Trophoblast cell (in vitro differentiated cells and primary cell): ENCODE results near the gene SUMO4.
"Not testable (repeated sequence)": the region's sequence is repeated elsewhere in the genome, so short reads cannot be mapped to it uniquely, and the experiment has no call there.

Experiments
- DNase-seq, 2 donors: peaks; one replicate each; pipeline ENCODE4 v3.0.0-alpha.2; 2016
- H2AFZ ChIP-seq: 2 replicates; pipeline ENCODE4 v1.6.1; 2013; ENCODE audit warnings: low read length, moderate library complexity, mild to moderate bottlenecking; ENCODE audit not compliant: insufficient read depth, poor library complexity
- H2AK5ac ChIP-seq: 2 replicates; pipeline ENCODE4 v1.6.1; 2013; ENCODE audit warnings: mild to moderate bottlenecking, low read length
- H2BK120ac ChIP-seq: 2 replicates; pipeline ENCODE4 v1.6.1; 2013; ENCODE audit warnings: low read length, mild to moderate bottlenecking, moderate library complexity; ENCODE audit not compliant: insufficient read depth, poor library complexity
- H2BK12ac ChIP-seq: 2 replicates; pipeline ENCODE4 v1.6.1; 2013; ENCODE audit warnings: mild to moderate bottlenecking, low read length, moderate library complexity
- H2BK5ac ChIP-seq: 2 replicates; pipeline ENCODE4 v1.6.1; 2013; ENCODE audit warnings: low read length, low read depth, moderate library complexity, mild to moderate bottlenecking; ENCODE audit not compliant: poor library complexity
- H3K14ac ChIP-seq: 2 replicates; pipeline ENCODE4 v1.6.1; 2013; ENCODE audit warnings: mild to moderate bottlenecking, low read length
- H3K18ac ChIP-seq: 2 replicates; pipeline ENCODE4 v1.6.1; 2013; ENCODE audit warnings: mild to moderate bottlenecking, low read length
- H3K23ac ChIP-seq: 2 replicates; pipeline ENCODE4 v1.6.1; 2013; ENCODE audit warnings: low read length
- H3K27ac ChIP-seq: 2 replicates; pipeline ENCODE4 v1.5.1; 2013; ENCODE audit warnings: low read depth, mild to moderate bottlenecking, inconsistent platforms, low read length, moderate library complexity
- H3K27me3 ChIP-seq: 2 replicates; pipeline ENCODE4 v1.6.1; 2013; ENCODE audit warnings: inconsistent platforms, mild to moderate bottlenecking, low read length, moderate library complexity; ENCODE audit not compliant: insufficient read depth
- H3K36me3 ChIP-seq, 2 experiments: 1 replicate in 1 of 2; 2 replicates in 1 of 2; pipeline ENCODE4 v1.6.1; 2013; ENCODE audit warnings: low read length in 2 of 2, mild to moderate bottlenecking in 2 of 2, moderate library complexity in 1 of 2; ENCODE audit not compliant: insufficient read depth in 2 of 2, control insufficient read depth in 1 of 2
- H3K4ac ChIP-seq: 2 replicates; pipeline ENCODE4 v1.6.1; 2013; ENCODE audit warnings: low read depth, mild to moderate bottlenecking, low read length, moderate library complexity
- H3K4me1 ChIP-seq, 2 experiments: 1 replicate in 1 of 2; 2 replicates in 1 of 2; pipeline ENCODE4 v1.6.1; 2013; ENCODE audit warnings: low read length in 2 of 2, mild to moderate bottlenecking in 2 of 2, moderate library complexity in 1 of 2; ENCODE audit not compliant: insufficient read depth in 2 of 2, control insufficient read depth in 1 of 2
- H3K4me2 ChIP-seq: 2 replicates; pipeline ENCODE4 v1.6.1; 2013; ENCODE audit warnings: inconsistent platforms, mild to moderate bottlenecking, low read length, moderate library complexity
- H3K4me3 ChIP-seq: 2 replicates; pipeline ENCODE4 v1.5.1; 2013; ENCODE audit warnings: mild to moderate bottlenecking, low read depth, low read length, inconsistent platforms
- H3K79me1 ChIP-seq: one replicate; pipeline ENCODE4 v1.6.1; 2013; ENCODE audit warnings: low read length
- H3K79me2 ChIP-seq: 2 replicates; pipeline ENCODE4 v1.6.1; 2013; ENCODE audit warnings: low read length, mild to moderate bottlenecking; ENCODE audit not compliant: control insufficient read depth, insufficient read depth, poor library complexity
- H3K9ac ChIP-seq: 2 replicates; pipeline ENCODE4 v1.6.1; 2013; ENCODE audit warnings: mild to moderate bottlenecking, low read length
- H3K9me3 ChIP-seq: 2 replicates; pipeline ENCODE4 v1.6.1; 2013; ENCODE audit warnings: low read depth, mild to moderate bottlenecking, control low read depth, inconsistent platforms, low read length; ENCODE audit not compliant: insufficient read depth
- H4K12ac ChIP-seq: 2 replicates; pipeline ENCODE4 v1.6.1; 2013; ENCODE audit warnings: low read depth, mild to moderate bottlenecking, low read length, moderate library complexity
- H4K8ac ChIP-seq: 2 replicates; pipeline ENCODE4 v1.6.1; 2013; ENCODE audit warnings: low read depth, mild to moderate bottlenecking, low read length, moderate library complexity
- H4K91ac ChIP-seq: one replicate; pipeline ENCODE4 v1.6.1; 2013; ENCODE audit warnings: low read depth, mild to moderate bottlenecking, low read length, moderate library complexity
- WGBS: extraction: QIAGEN DNeasy Blood & Tissue Kit; methylation state at CpG from one replicate; pipeline ENCODE4 v1.1.7; 2013; ENCODE audit warnings: missing lambda C conversion rate; ENCODE audit not compliant: insufficient read length, insufficient coverage; ENCODE audit errors: extremely low coverage; 5-methylcytosine and 5-hydroxymethylcytosine counted together

Gene SUMO4

DNA sequence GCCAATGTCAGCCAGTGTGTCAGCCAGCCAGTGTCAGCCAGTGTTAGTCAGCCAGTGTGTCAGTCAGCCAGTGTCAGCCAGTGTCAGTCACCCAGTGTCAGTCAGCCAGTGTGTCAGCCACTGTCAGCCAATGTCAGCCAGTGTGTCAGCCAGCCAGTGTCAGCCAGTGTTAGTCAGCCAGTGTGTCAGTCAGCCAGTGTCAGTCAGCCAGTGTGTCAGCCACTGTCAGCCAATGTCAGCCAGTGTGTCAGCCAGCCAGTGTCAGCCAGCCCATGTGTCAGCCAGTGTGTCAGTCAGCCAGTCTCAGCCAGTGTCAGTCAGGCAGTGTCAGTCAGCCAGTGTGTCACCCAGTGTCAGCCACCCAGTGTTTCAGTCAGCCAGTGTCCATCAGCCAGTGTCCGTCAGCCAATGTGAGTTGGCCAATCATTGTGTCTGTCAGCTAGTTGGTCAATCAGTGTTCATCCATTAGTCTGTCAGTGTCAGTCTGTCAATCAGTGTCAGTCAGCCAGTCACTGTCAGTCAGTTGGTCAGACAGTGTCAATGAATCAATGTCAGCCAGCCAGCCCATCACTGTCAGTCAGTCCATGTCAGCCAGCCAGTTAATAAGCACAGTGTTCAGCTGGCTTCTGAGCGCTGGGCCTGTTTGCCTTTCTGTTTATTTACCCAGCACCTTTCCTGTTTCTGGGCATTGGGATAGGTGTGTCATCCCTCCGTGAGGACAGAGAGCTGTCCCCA lies 44.5 kb downstream of the SUMO4 start:
- H4K91ac ChIP-seq, H4K8ac ChIP-seq, H3K27me3 ChIP-seq, H3K27ac ChIP-seq, H3K4ac ChIP-seq, H3K4me2 ChIP-seq, H3K14ac ChIP-seq, H3K4me1 ChIP-seq, DNase-seq, H3K79me1 ChIP-seq, H4K12ac ChIP-seq, H3K23ac ChIP-seq, H3K18ac ChIP-seq, H3K9me3 ChIP-seq, H3K4me3 ChIP-seq, H3K9ac ChIP-seq, H2BK5ac ChIP-seq, H2BK12ac ChIP-seq, H2AK5ac ChIP-seq, H3K79me2 ChIP-seq, H2AFZ ChIP-seq, H2BK120ac ChIP-seq, H3K36me3 ChIP-seq: not testable (repeated sequence)
- no CpG with 5 or more reads among the region's 3 CpGs for WGBS

DNA sequence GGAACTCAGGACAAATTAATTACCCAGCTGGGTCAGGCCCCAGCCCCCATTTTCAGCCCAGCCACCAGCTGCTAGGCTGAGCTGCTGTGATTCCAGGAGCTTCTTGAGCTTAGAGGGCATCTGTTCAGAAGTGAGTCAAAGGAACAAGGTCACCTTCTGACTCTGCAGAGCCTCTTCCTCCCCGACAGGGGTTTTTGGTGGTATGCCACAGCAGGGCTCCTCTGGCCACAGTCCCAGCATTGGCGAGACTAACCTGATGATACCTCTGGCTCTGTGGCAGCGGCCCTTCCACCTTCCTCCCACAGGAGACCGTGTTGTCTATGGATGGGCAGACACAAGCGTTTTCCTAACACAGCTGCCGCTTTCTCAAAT lies 45.0 kb downstream of the SUMO4 start:
- H3K27me3 ChIP-seq = peaks cover under 1% of the 10 kb centered on the region
- no peaks in the 10 kb centered on the region for H3K79me1 ChIP-seq
- no peak for DNase-seq

DNA sequence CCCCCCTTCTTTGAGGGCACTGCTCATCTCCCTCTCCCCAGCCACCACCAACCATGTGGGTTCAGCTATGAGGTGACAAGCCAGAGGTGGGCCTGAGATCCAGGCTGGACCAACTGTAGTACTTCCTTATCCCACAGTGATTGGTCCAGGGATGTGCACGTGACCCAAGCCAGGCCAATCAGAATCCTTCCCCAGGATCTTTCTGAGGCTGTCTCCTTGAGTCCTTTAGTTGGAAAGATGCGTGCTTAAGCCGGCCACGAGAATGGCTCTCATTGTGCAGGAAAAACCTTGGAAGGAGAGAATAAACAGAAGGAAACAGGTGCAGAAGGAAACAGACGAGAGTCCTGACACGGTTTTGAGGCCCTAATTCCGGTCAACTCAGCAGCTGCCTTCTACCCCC lies 45.5 kb downstream of the SUMO4 start:
- Histone ChIP-seq H4K8ac (no peak overlapping the region), H2AK5ac (no peak overlapping the region), H2BK5ac (no peak overlapping the region), H3K23ac (no peak overlapping the region), H3K4me3 (no peak overlapping the region), H2AFZ (no peak overlapping the region), H3K14ac (no peak overlapping the region), H3K27me3 (peaks cover 5% of the 10 kb centered on the region), H3K79me2 (no peaks in the 10 kb centered on the region), H3K4ac (no peak overlapping the region), H4K12ac (no peak overlapping the region), H3K18ac (no peak overlapping the region), H2BK12ac (no peak overlapping the region), H3K36me3 (no peaks in the 10 kb centered on the region), H3K9ac (no peak overlapping the region), H3K4me1 (peaks cover 6 to 9% of the 10 kb centered on the region in 2 experiments), H2BK120ac (no peak overlapping the region), H3K27ac (no peak overlapping the region), H3K9me3 (peaks cover 6% of the 10 kb centered on the region), H3K79me1 (no peaks in the 10 kb centered on the region), H3K4me2 (no peak overlapping the region), H4K91ac (no peak overlapping the region)
- DNase-seq = no peak
- no CpG with 5 or more reads among the region's 7 CpGs for whole genome bisulfite sequencing

More for the DNA sequence above, 45.0 kb downstream of the SUMO4 start:
- H3K14ac ChIP-seq = no peak overlapping the region
- no peak overlapping the region for H3K4ac ChIP-seq
- H3K36me3 ChIP-seq = no peaks in the 10 kb centered on the region
- H3K4me1 ChIP-seq = peaks cover 2 to 5% of the 10 kb centered on the region in 2 experiments
- no peaks in the 10 kb centered on the region for H3K79me2 ChIP-seq
- no peak overlapping the region for H3K23ac ChIP-seq
- H2BK12ac ChIP-seq = no peak overlapping the region
- no peak overlapping the region for H4K12ac ChIP-seq
- no peak overlapping the region for H3K18ac ChIP-seq
- H3K4me3 ChIP-seq = no peak overlapping the region
- no peak overlapping the region for H3K9ac ChIP-seq
- H2AFZ ChIP-seq = no peak overlapping the region
- no peak overlapping the region for H2BK120ac ChIP-seq
- no peak overlapping the region for H2AK5ac ChIP-seq
- H2BK5ac ChIP-seq = no peak overlapping the region
- no CpG with 5 or more reads among the region's 6 CpGs for WGBS
- H3K4me2 ChIP-seq = no peak overlapping the region
- no peak overlapping the region for H4K8ac ChIP-seq
- H3K27ac ChIP-seq = no peak overlapping the region
- peaks cover 4% of the 10 kb centered on the region for H3K9me3 ChIP-seq
- no peak overlapping the region for H4K91ac ChIP-seq

DNA sequence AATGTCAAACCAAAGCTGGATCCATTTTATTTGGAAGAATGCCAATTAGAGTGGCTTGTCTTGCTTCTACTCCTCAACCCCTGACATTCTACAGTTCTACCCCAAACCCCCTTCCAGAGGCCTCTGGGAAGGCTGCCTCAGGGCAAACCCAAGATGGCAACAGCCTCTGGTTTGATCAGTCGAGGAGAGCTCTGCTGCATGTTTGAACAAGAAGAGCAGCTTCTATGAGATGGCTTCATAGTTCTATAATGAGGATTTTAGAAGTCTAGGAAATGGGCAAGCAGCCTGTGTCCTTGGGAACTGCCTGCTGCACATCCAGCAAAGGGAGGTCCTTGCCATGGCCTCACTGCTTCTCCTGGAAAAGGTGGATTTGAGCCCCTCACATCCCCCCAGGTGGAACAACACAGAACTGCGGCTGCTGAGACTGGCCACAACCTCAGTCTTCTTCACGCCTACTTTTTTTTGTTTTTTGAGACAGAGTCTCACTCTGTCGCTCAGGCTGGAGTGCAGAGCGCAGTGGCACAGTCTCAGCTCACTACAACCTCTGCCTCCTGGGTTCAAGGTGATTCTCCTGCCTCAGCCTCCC lies 46.8 kb downstream of the SUMO4 start:
- Histone ChIP-seq H3K23ac (no peak overlapping the region), H3K4me2 (no peak overlapping the region), H3K4me3 (no peak overlapping the region), H3K79me2 (no peaks in the 10 kb centered on the region), H3K18ac (no peak overlapping the region), H3K27ac (no peak overlapping the region), H4K8ac (no peak overlapping the region), H3K4ac (no peak overlapping the region), H2BK12ac (no peak overlapping the region), H3K14ac (no peak overlapping the region), H2AK5ac (no peak overlapping the region), H3K36me3 (no peaks in the 10 kb centered on the region), H3K79me1 (no peaks in the 10 kb centered on the region), H2BK5ac (no peak overlapping the region), H3K9me3 (peaks cover 8% of the 10 kb centered on the region), H3K27me3 (peaks cover 18% of the 10 kb centered on the region), H2AFZ (no peak overlapping the region), H2BK120ac (no peak overlapping the region), H4K91ac (no peak overlapping the region), H3K4me1 (peaks cover 11 to 16% of the 10 kb centered on the region in 2 experiments), H4K12ac (no peak overlapping the region), H3K9ac (no peak overlapping the region)
- no peak for DNase-seq
- no CpG with 5 or more reads among the region's 5 CpGs for WGBS
